Ishikawa (cell line): ENCODE data around the gene PDE4B.

Experiments used
- CREB1 ChIP-seq: IDR thresholded peaks from 2 replicates; pipeline ENCODE4 v1.6.1; 2012; ENCODE audit warnings: low read depth
- EP300 ChIP-seq: IDR thresholded peaks from 2 replicates; pipeline ENCODE4 v1.6.1; 2012; ENCODE audit warnings: borderline replicate concordance
- FOXM1 ChIP-seq: IDR thresholded peaks from 2 replicates; pipeline ENCODE4 v1.6.1; 2012; ENCODE audit warnings: low read depth, borderline replicate concordance
- TAF1 ChIP-seq: IDR thresholded peaks from 2 replicates; pipeline ENCODE4 v1.6.1; 2012; ENCODE audit warnings: low read depth, mild to moderate bottlenecking
- TCF12 ChIP-seq: IDR thresholded peaks from 2 replicates; pipeline ENCODE4 v1.6.1; 2012; ENCODE audit warnings: low read depth
- USF1 ChIP-seq: IDR thresholded peaks from 2 replicates; pipeline ENCODE4 v1.6.1; 2012
- YY1 ChIP-seq: IDR thresholded peaks from 2 replicates; pipeline ENCODE4 v1.6.1; 2012; ENCODE audit warnings: low read depth
- ZBTB7A ChIP-seq: IDR thresholded peaks from 2 replicates; pipeline ENCODE4 v1.6.1; 2012; ENCODE audit warnings: low read depth
- TF ChIP-seq, protein P1 (sequence below): IDR thresholded peaks from 2 replicates; pipeline ENCODE4 v1.6.1; 2012; ENCODE audit warnings: low read depth, mild to moderate bottlenecking
- TF ChIP-seq, protein P2 (sequence below): IDR thresholded peaks from 2 replicates; pipeline ENCODE4 v1.6.1; 2012

DNA sequence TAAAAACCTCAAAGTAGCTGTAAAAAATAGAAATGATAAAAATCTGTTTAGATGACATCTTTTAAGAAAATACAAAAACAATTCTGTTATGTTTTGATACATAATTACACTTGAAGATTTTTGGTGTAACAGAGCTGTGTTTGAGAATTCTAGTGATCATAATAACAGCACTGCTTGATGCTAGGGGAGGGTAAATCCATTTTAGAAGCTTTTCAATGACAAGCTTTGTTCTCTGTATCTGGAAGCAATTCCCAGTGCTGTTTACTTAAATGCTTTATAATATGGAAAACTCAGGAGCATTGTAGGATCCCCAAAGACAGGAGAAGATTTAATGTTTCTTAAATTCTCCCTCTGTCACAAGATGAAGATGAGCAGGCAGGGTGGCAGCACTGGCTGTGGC lies 359.3 kb downstream of the PDE4B start:
- no peak for TF ChIP-seq EP300
- TF ChIP-seq TAF1, result no peak
- no peak for TF ChIP-seq USF1
- no peak for TF ChIP-seq CREB1
- TF ChIP-seq TCF12, result no peak
- TF ChIP-seq, protein P1, sequence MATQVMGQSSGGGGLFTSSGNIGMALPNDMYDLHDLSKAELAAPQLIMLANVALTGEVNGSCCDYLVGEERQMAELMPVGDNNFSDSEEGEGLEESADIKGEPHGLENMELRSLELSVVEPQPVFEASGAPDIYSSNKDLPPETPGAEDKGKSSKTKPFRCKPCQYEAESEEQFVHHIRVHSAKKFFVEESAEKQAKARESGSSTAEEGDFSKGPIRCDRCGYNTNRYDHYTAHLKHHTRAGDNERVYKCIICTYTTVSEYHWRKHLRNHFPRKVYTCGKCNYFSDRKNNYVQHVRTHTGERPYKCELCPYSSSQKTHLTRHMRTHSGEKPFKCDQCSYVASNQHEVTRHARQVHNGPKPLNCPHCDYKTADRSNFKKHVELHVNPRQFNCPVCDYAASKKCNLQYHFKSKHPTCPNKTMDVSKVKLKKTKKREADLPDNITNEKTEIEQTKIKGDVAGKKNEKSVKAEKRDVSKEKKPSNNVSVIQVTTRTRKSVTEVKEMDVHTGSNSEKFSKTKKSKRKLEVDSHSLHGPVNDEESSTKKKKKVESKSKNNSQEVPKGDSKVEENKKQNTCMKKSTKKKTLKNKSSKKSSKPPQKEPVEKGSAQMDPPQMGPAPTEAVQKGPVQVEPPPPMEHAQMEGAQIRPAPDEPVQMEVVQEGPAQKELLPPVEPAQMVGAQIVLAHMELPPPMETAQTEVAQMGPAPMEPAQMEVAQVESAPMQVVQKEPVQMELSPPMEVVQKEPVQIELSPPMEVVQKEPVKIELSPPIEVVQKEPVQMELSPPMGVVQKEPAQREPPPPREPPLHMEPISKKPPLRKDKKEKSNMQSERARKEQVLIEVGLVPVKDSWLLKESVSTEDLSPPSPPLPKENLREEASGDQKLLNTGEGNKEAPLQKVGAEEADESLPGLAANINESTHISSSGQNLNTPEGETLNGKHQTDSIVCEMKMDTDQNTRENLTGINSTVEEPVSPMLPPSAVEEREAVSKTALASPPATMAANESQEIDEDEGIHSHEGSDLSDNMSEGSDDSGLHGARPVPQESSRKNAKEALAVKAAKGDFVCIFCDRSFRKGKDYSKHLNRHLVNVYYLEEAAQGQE, result no peak
- TF ChIP-seq FOXM1, result no peak
- TF ChIP-seq ZBTB7A, result no peak
- TF ChIP-seq, protein P2, sequence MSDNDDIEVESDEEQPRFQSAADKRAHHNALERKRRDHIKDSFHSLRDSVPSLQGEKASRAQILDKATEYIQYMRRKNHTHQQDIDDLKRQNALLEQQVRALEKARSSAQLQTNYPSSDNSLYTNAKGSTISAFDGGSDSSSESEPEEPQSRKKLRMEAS, result no peak
- no peak for TF ChIP-seq YY1
